ENCODE results near the gene SERGEF. TPM values are rescaled to one million over a fixed set of nuclear protein-coding genes. Genes with fewer than 3 reads are reported as not detected.

SERGEF gene
- total and polyA plus RNA-seq, 8 donors, result 16.2 to 26.1 (median 19.7) TPM

DNA sequence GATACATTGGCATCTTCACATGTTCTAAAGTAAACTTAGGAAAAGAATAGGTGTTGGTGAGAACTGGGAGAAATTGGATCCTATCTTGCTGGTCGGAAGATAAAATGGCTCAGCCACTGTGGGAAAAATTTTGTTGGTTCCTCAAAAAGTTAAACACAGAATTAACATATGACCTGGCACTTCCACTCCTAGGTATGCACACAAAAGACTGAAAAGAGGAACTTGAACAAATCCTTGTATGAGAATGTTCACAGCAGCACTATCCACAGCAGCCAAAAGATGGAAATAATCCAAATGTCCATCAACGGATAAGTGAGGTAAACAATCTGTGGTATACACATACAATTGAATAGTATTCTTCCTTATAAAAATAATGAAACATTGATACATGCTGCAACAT lies 38.0 kb upstream of the SERGEF start:
- DNase-seq (no peak), ATAC-seq (no peak)
- Histone ChIP-seq H3K27me3 (peaks cover 9 to 27% of the 10 kb centered on the region in 2 donors), H3K27ac (no peak overlapping the region), H3K9me3 (no peaks in the 10 kb centered on the region), H3K4me3 (no peak overlapping the region), H3K4me1 (no peaks in the 10 kb centered on the region), H3K36me3 (no peaks in the 10 kb centered on the region)
- TF ChIP-seq, protein P1, sequence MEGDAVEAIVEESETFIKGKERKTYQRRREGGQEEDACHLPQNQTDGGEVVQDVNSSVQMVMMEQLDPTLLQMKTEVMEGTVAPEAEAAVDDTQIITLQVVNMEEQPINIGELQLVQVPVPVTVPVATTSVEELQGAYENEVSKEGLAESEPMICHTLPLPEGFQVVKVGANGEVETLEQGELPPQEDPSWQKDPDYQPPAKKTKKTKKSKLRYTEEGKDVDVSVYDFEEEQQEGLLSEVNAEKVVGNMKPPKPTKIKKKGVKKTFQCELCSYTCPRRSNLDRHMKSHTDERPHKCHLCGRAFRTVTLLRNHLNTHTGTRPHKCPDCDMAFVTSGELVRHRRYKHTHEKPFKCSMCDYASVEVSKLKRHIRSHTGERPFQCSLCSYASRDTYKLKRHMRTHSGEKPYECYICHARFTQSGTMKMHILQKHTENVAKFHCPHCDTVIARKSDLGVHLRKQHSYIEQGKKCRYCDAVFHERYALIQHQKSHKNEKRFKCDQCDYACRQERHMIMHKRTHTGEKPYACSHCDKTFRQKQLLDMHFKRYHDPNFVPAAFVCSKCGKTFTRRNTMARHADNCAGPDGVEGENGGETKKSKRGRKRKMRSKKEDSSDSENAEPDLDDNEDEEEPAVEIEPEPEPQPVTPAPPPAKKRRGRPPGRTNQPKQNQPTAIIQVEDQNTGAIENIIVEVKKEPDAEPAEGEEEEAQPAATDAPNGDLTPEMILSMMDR (IDR thresholded peaks at IDR 0.05), result no peak
- intact Hi-C loops (cut with DNase I), result no loop called here

DNA sequence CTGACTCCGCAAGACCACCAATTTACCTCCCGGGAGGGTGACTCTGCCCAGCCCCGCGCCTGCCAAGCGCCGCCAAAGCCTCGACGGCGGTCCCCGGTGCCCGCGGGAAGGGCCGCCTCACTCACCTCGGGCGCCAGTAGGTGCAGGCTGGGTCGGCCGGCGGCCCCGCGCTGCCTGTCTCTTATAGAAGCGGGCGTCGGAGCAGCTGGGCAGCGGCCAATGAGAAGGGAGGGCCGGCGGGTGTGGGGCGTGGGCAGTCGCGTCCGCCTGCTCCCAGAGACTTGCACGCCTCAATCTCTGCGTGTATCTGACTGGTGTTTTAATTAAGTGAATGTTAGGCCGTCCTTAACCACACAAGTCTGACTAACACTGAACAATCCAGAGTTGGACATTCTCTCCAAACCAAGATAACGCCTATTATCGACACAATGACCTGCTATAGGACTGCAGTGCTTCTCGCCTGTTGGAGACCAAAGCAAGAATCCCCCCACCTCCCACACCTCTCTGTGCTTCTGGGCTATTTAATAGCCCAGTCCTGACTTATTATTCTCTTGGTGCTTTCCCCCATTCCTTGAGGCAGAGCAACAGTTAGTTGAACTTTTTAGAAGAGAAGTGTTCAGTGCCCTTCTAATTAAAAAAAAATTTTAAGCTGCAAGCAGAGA lies 33.4 kb upstream of the SERGEF start, which contains the start of gene TPH1:
TPH1 (minus strand) TSS at position 154 of the 662 bp plus-strand sequence. CDS start 5,507 bp downstream, outside the sequence.
- peak in 3 of 4 donors; percentile 28 to 85 (median 38) for DNase-seq
- intact Hi-C loops (cut with DNase I), result no loop called here
- TF ChIP-seq, protein P1 (IDR thresholded peaks at IDR 0.05), result no peak
- Histone ChIP-seq H3K27ac (no peak within 1 kb of the TSS), H3K9me3 (no peaks in the 10 kb centered on the region), H3K4me3 (no peak within 1 kb of the TSS), H3K36me3 (no peaks in the 10 kb centered on the region), H3K27me3 (peaks cover 11 to 47% of the 10 kb centered on the region in 2 donors), H3K4me1 (no peaks in the 10 kb centered on the region)
- peak; percentile 93 for ATAC-seq

DNA sequence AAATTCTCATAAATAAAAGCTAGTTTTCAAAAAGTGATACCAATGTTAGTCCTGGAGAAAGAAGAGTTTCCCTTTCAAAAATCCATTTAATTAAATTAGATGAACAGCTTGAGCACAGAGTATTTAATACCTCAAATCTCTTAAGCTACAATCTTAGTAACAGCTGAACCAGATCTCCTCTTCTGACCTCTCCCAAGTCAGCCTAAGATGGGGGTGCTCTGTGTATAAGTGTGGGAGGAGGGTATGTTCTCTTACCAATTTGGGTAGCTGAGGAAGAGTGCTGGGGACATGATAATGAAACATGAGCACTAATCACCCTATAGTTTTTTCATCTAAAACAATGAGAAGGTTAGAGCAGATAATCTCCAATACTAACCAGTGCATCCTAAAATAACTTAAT lies 23.6 kb upstream of the SERGEF start:
- intact Hi-C loops (cut with DNase I), result no loop called here

DNA sequence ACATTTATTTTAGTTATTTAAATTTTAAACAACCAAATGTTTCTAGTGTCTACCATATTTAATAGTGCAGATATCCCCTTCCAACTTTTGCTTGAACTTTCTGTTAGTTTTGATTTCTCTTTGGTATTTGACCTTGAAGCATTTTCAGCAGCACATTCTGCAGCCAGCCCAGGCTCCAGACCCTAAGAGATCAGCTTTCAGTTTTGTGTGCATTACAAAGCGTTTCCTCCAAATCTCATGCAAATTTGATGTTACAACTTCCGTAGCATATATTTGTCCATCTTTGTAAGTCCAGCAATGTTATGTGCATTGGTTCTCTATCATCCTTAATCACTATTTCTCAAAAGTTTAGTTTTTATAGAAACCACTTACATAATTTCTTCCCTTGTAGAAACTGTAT lies 14.6 kb upstream of the SERGEF start:
- H3K9me3 ChIP-seq, result no peaks in the 10 kb centered on the region
- no peaks in the 10 kb centered on the region for H3K27me3 ChIP-seq
- no peaks in the 10 kb centered on the region for H3K4me1 ChIP-seq
- intact Hi-C loops (cut with DNase I), result no loop called here
- H3K27ac ChIP-seq, result no peak overlapping the region
- DNase-seq (no peak), ATAC-seq (no peak)
- H3K36me3 ChIP-seq, result no peaks in the 10 kb centered on the region
- TF ChIP-seq, protein P1 (IDR thresholded peaks at IDR 0.05), result no peak
- H3K4me3 ChIP-seq, result no peak overlapping the region

More for the DNA sequence above, 23.6 kb upstream of the SERGEF start:
- DNase-seq (no peak), ATAC-seq (no peak)
- H3K4me1 ChIP-seq, result no peaks in the 10 kb centered on the region
- TF ChIP-seq, protein P1 (IDR thresholded peaks at IDR 0.05), result no peak
- H3K27ac ChIP-seq, result no peak overlapping the region
- no peaks in the 10 kb centered on the region for H3K36me3 ChIP-seq
- H3K4me3 ChIP-seq, result no peak overlapping the region
- H3K27me3 ChIP-seq, result no peaks in the 10 kb centered on the region
- H3K9me3 ChIP-seq, result no peaks in the 10 kb centered on the region

DNA sequence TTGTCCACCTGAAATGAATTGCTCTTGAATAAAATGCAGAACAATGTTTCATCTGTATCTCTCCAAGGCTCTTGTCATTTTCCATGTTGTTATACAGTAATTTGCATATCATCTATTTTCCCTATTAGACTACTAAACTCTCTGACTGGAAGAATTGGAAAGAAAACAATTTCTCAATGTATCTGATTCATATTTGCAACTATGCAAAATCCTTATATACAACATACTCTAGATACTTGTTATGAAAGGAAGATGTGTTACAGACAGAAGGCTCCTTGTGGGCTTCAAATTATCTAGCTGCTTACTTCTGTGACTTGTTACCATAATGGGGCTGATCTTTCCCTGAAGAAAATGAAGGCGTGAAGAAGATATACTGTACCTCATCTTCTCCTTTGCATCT lies 9.6 kb upstream of the SERGEF start:
- TF ChIP-seq, protein P1 (IDR thresholded peaks at IDR 0.05), result no peak
- Histone ChIP-seq H3K4me3 (no peak overlapping the region), H3K27me3 (no peaks in the 10 kb centered on the region), H3K36me3 (no peaks in the 10 kb centered on the region), H3K4me1 (no peaks in the 10 kb centered on the region), H3K27ac (no peak overlapping the region), H3K9me3 (no peaks in the 10 kb centered on the region)
- no peak for DNase-seq
- no peak for ATAC-seq
- intact Hi-C loops (cut with DNase I), result no loop called here

All from left lung (tissue), 10 donors.